OCI-LY3 (cell line): ENCODE data around the gene CHN1.

Experiments
- CTCF ChIP-seq: fragments of 200-600, 300-600 bp; sonication (generic); IDR thresholded peaks from 2 replicates; pipeline ENCODE4 v1.5.1; 2014; ENCODE audit warnings: antibody characterized with exemption, low read length, low read depth
- EZH2phosphoT487 ChIP-seq: fragments of 200-600 bp; shearing (Covaris generic); IDR thresholded peaks from 2 replicates; pipeline ENCODE4 v1.6.1; 2018; ENCODE audit warnings: antibody characterized with exemption, mixed run types, low read depth

DNA sequence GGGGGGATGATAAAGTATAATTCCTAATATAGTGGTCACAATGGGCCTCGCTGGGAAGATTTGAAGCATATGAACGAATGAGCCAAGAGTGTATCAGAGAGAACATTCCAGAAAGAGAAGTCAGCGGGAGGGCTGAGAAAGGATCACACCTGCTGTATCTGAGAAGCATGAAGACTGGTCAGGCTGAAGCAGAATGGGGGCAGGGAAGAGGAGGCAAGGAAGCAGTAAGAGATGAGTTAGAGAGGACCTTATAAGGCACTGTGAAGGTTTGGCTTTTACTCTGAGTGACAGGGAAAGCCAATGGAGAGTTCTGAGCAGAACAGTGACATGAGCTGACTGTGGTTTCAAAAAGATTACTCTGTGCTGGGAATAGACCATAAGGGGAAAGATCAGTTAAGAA is 73.5 kb downstream of the CHN1 start:
- TF ChIP-seq CTCF (no peak), EZH2phosphoT487 (no peak)
